Uterus (tissue), 2 donors: ENCODE results near the gene DNMT1.

Experiments used
- POLR2A ChIP-seq, 2 donors: fragments of 450-650 bp; IDR thresholded peaks; one replicate each; pipeline ENCODE4 v1.6.1; 2016; ENCODE audit warnings: antibody characterized with exemption in 2 of 2, mild to moderate bottlenecking in 1 of 2, moderate library complexity in 1 of 2
- TF ChIP-seq, protein P1 (sequence below), 4 experiments: fragments of 200-600 bp in 2 of 4; fragments of 450-650 bp in 2 of 4; sonication (generic) in 2 of 4; IDR thresholded peaks; one replicate each; pipeline ENCODE4 v1.5.1; 2016 to 2019; ENCODE audit warnings: antibody characterized with exemption in 4 of 4, mild to moderate bottlenecking in 2 of 4, moderate library complexity in 1 of 4

- TF ChIP-seq POLR2A (IDR thresholded peaks at IDR 0.05) = no peak
- TF ChIP-seq, protein P1, sequence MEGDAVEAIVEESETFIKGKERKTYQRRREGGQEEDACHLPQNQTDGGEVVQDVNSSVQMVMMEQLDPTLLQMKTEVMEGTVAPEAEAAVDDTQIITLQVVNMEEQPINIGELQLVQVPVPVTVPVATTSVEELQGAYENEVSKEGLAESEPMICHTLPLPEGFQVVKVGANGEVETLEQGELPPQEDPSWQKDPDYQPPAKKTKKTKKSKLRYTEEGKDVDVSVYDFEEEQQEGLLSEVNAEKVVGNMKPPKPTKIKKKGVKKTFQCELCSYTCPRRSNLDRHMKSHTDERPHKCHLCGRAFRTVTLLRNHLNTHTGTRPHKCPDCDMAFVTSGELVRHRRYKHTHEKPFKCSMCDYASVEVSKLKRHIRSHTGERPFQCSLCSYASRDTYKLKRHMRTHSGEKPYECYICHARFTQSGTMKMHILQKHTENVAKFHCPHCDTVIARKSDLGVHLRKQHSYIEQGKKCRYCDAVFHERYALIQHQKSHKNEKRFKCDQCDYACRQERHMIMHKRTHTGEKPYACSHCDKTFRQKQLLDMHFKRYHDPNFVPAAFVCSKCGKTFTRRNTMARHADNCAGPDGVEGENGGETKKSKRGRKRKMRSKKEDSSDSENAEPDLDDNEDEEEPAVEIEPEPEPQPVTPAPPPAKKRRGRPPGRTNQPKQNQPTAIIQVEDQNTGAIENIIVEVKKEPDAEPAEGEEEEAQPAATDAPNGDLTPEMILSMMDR (IDR thresholded peaks at IDR 0.05) = no peak
Observed at GRCh38 chr19:10110076-10110971, 84.4 kb downstream of the DNMT1 start.
